Upper lobe of left lung (tissue), 6 donors: ENCODE results near the gene RABEPK. TPM values are rescaled to one million over a fixed set of nuclear protein-coding genes. Genes with fewer than 3 reads are reported as not detected.

Experiments used
- ATAC-seq, 2 donors: fragments of 200-7000 bp; cut with Tn5 transposase; one replicate each; pipeline ENCODE4 v1.9.1; 2022; ENCODE audit warnings: mild to moderate bottlenecking in 2 of 2, moderate library complexity in 2 of 2; ENCODE audit not compliant: low FRiP score in 2 of 2
- DNase-seq, 2 donors: peaks; one replicate each; pipeline ENCODE4 v3.0.0-alpha.2; 2019 to 2020
- H3K27ac ChIP-seq, 4 donors: fragments of 200-600 bp; sonication (generic); one replicate each; pipeline ENCODE4 v1.5.1; 2016 to 2019
- H3K27me3 ChIP-seq, 4 donors: fragments of 200-600 bp; sonication (generic); one replicate each; pipeline ENCODE4 v1.5.1; 2017 to 2019
- H3K36me3 ChIP-seq, 4 donors: fragments of 200-600 bp; sonication (generic); one replicate each; pipeline ENCODE4 v1.5.1; 2016 to 2019
- H3K4me1 ChIP-seq, 4 donors: fragments of 200-600 bp; sonication (generic); one replicate each; pipeline ENCODE4 v1.5.1; 2018 to 2019
- H3K4me3 ChIP-seq, 4 donors: fragments of 200-600 bp; sonication (generic); one replicate each; pipeline ENCODE4 v1.5.1; 2017 to 2019; ENCODE audit warnings: mild to moderate bottlenecking in 2 of 4, moderate library complexity in 1 of 4
- H3K9me3 ChIP-seq, 4 donors: fragments of 200-600 bp; sonication (generic); one replicate each; pipeline ENCODE4 v1.5.1; 2018 to 2019
- CTCF ChIP-seq, 6 experiments: fragments of 450-650 bp in 4 of 6; fragments of 200-600 bp in 2 of 6; sonication (generic) in 2 of 6; IDR thresholded peaks; one replicate each; pipeline ENCODE4 v1.5.1; 2016 to 2019; ENCODE audit warnings: antibody characterized with exemption in 6 of 6
- EP300 ChIP-seq, 4 donors: sonication (generic); formaldehyde crosslinking; IDR thresholded peaks; one replicate each; pipeline ENCODE4 v1.5.1; 2017; ENCODE audit warnings: antibody characterized with exemption in 4 of 4, control low read depth in 2 of 4
- POLR2A ChIP-seq, 4 donors: fragments of 450-650 bp; IDR thresholded peaks; one replicate each; pipeline ENCODE4 v1.5.1; 2016 to 2017; ENCODE audit warnings: antibody characterized with exemption in 4 of 4, mild to moderate bottlenecking in 2 of 4
- POLR2AphosphoS5 ChIP-seq, 2 donors: sonication (generic); formaldehyde crosslinking; IDR thresholded peaks; one replicate each; pipeline ENCODE4 v1.5.1; 2017; ENCODE audit warnings: antibody characterized with exemption in 2 of 2
- WGBS, 2 donors: methylation state at CpG; one replicate each; pipeline ENCODE4 v1.1.5; 2017 to 2018; 5-methylcytosine and 5-hydroxymethylcytosine counted together
- small RNA-seq, 4 donors: library from RNA; depleted of rRNA; stranded (forward); fragments of <200 nt; gene quantifications; one replicate each; pipeline ENCODE3, GENCODE V24; 2016
- total RNA-seq, 6 donors: library from RNA; depleted of rRNA in 4 of 6; stranded (reverse); fragments of >200 nt in 4 of 6; gene quantifications; one replicate each; pipeline versions ENCODE4 v1.1.0 to v1.2.1, GENCODE V29; 2016 to 2021
- donor health status: DM: no; HTN: no; CAD: no; lungs with moderate emphysema.
- donor health status: DM: no; HTN: yes; CAD: no; lungs with severe emphysema.

The RABEPK gene
- total RNA-seq, 6 donors from 2014 or later: 4.9 to 16.6 (median 12.7) TPM

- Histone ChIP-seq H3K36me3 (peaks cover 0 to 14% (median 0%) of the 10 kb centered on the region in 4 donors), H3K27me3 (no peaks in the 10 kb centered on the region), H3K27ac (no peak overlapping the region), H3K4me1 (peaks cover 16 to 34% (median 27%) of the 10 kb centered on the region in 4 donors), H3K9me3 (no peaks in the 10 kb centered on the region), H3K4me3 (no peak overlapping the region)
- 76 to 77% methylated on average over 5 of the region's 5 CpGs for WGBS, 2 donors
- no peak for DNase-seq
- TF ChIP-seq POLR2A (IDR thresholded peaks at IDR 0.05) (no peak), EP300 (IDR thresholded peaks at IDR 0.05) (no peak), CTCF (IDR thresholded peaks at IDR 0.05) (no peak), POLR2AphosphoS5 (IDR thresholded peaks at IDR 0.05) (no peak)
- ATAC-seq: no peak
These were observed 70.7 kb downstream of the RABEPK start for GRCh38 chr9:125271081-125271480.

- no peaks in the 10 kb centered on the region for H3K9me3 ChIP-seq
- peak overlapping the region in 3 of 4 donors; percentile 0 to 50 (median 45) for H3K27ac ChIP-seq
- no peak for DNase-seq
- no peak overlapping the region for H3K4me3 ChIP-seq
- H3K4me1 ChIP-seq: peaks cover 16 to 38% (median 27%) of the 10 kb centered on the region in 4 donors
- WGBS, 2 donors: 19 to 20% methylated on average over 3 of the region's 3 CpGs
- ATAC-seq: peak in 1 of 2 donors; percentile 49
- peaks cover 0 to under 1% (median 0%) of the 10 kb centered on the region in 4 donors for H3K36me3 ChIP-seq
- no peak for TF ChIP-seq POLR2AphosphoS5 (IDR thresholded peaks at IDR 0.05)
- TF ChIP-seq POLR2A (IDR thresholded peaks at IDR 0.05): no peak
- no peak for TF ChIP-seq EP300 (IDR thresholded peaks at IDR 0.05)
- no peak for TF ChIP-seq CTCF (IDR thresholded peaks at IDR 0.05)
- no peaks in the 10 kb centered on the region for H3K27me3 ChIP-seq
These were observed 72.4 kb downstream of the RABEPK start for GRCh38 chr9:125272697-125273096.

- H3K36me3 ChIP-seq: peaks cover 0 to 6% (median 0%) of the 10 kb centered on the region in 4 donors
- DNase-seq: no peak
- H3K4me1 ChIP-seq: peaks cover 14 to 26% (median 19%) of the 10 kb centered on the region in 4 donors
- TF ChIP-seq POLR2A (IDR thresholded peaks at IDR 0.05) (no peak), CTCF (IDR thresholded peaks at IDR 0.05) (no peak), EP300 (IDR thresholded peaks at IDR 0.05) (no peak), POLR2AphosphoS5 (IDR thresholded peaks at IDR 0.05) (no peak)
- no peak overlapping the region for H3K4me3 ChIP-seq
- no peak for ATAC-seq
- H3K27ac ChIP-seq: no peak overlapping the region
- no peaks in the 10 kb centered on the region for H3K27me3 ChIP-seq
- H3K9me3 ChIP-seq: no peaks in the 10 kb centered on the region
- 94 to 99% methylated on average over 4 of the region's 4 CpGs for WGBS, 2 donors
These were observed 76.4 kb downstream of the RABEPK start for GRCh38 chr9:125276771-125277170.

GRCh38 chr9:125277411-125277810, 77.1 kb downstream of the RABEPK start:
- H3K27me3 ChIP-seq: no peaks in the 10 kb centered on the region
- TF ChIP-seq EP300 (IDR thresholded peaks at IDR 0.05) (no peak), POLR2A (IDR thresholded peaks at IDR 0.05) (no peak)
- H3K36me3 ChIP-seq: peaks cover 0 to 6% (median 0%) of the 10 kb centered on the region in 4 donors
- DNase-seq (no peak), ATAC-seq (no peak)
- H3K4me3 ChIP-seq: no peak overlapping the region
- H3K27ac ChIP-seq: no peak overlapping the region
- H3K9me3 ChIP-seq: no peaks in the 10 kb centered on the region
- H3K4me1 ChIP-seq: peaks cover 11 to 21% (median 13%) of the 10 kb centered on the region in 4 donors

- Histone ChIP-seq H3K9me3 (no peaks in the 10 kb centered on the region), H3K4me3 (no peak overlapping the region), H3K36me3 (peaks cover 0 to 6% (median 0%) of the 10 kb centered on the region in 4 donors), H3K27ac (no peak overlapping the region), H3K27me3 (no peaks in the 10 kb centered on the region), H3K4me1 (peaks cover 4 to 13% (median 7%) of the 10 kb centered on the region in 4 donors)
- DNase-seq: no peak
- ATAC-seq: no peak
- no peak for TF ChIP-seq POLR2A (IDR thresholded peaks at IDR 0.05)
- no peak for TF ChIP-seq POLR2AphosphoS5 (IDR thresholded peaks at IDR 0.05)
- TF ChIP-seq EP300 (IDR thresholded peaks at IDR 0.05): no peak
- WGBS, 2 donors: 63 to 75% methylated on average over 4 of the region's 4 CpGs
These were observed 80.6 kb downstream of the RABEPK start for GRCh38 chr9:125280945-125281344.

Small RNAs within 50 kb of the gene (small RNA-seq; reads per million reads assigned to genes)
- gene AL354710.1: 0 reads per million in 4 donors

Other genes with a start within 250 kb of the RABEPK start
- 10 to 100 TPM; 12.9 to 77.5 (median 23.4) TPM for gene SCAI, start 57.0 kb upstream of the RABEPK start, total RNA-seq
- gene PPP6C, start 10.7 kb upstream of the RABEPK start, total RNA-seq: 10 to 100 TPM in 4 of 6 donors, 1 to 10 TPM in 2; 7.5 to 42.5 (median 36.7) TPM
- gene HSPA5, start 40.8 kb downstream of the RABEPK start, total RNA-seq: 100 to 1,000 TPM in 5 of 6 donors, 10 to 100 TPM in 1; 46.1 to 318 (median 183) TPM
- gene GAPVD1, start 61.3 kb downstream of the RABEPK start, total RNA-seq: 100 to 1,000 TPM in 1 of 6 donors, 10 to 100 TPM in 5; 56.4 to 122 (median 74.2) TPM